ENCODE results near the gene RNLS. TPM values are rescaled to one million over a fixed set of nuclear protein-coding genes. Genes with fewer than 3 reads are reported as not detected.

RNLS gene
- total RNA-seq, 2 experiments from 2014 or later: 4.0 to 4.4 TPM

DNA sequence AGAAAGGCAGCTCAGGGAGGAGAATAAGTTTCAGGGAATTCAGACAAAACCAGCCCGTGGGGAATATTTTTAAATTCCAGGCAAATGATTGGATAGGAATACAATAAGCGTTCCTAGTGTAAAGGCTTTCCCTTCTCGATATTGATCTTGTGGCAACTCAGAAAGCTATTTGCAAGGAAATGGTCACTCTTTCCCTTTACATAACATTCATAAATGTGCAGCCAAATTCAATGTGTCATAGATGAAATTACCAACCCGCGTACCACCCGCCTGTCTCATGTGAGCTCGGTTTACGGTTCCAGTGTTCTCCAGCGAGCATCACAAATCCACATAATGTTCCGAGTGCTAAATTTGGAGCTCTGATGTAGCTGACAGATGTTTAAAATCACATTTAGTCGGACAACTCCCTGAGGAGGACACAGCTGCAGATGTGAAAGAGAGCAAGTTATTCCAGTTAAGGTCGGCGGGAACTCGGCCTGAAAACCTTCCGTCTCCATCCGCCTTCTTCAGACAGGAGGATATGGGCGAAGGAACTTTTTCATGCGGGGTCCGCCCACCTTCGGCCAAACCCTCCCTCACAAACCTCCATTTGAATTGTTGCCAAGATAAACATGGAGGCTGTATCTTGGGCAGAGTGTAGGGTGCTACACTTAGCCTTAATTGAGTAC lies 327.0 kb downstream of the RNLS start:
- no peaks in the 10 kb centered on the region for H3K27me3 Mint-ChIP-seq (ENCODE audit: low read depth)
- no peak overlapping the region for H3K27ac Mint-ChIP-seq
- DNase-seq: no peak
- H3K36me3 Mint-ChIP-seq (ENCODE audit: low read depth): no peaks in the 10 kb centered on the region
- H3K4me1 Mint-ChIP-seq (ENCODE audit: low read depth): peaks cover 4% of the 10 kb centered on the region
- no peaks in the 10 kb centered on the region for H3K9me3 Mint-ChIP-seq
- no peak overlapping the region for H3K4me3 Mint-ChIP-seq
- CTCF ChIA-PET: no interaction called here
- intact Hi-C loops (cut with micrococcal nuclease): no loop called here

GRCh38 chr10:88254091-88254490 lies 329.0 kb downstream of the RNLS start:
- intact Hi-C loops (cut with micrococcal nuclease): loop anchor here (1.0 kb wide), 1 partner anchor 17 kb away; no protein-coding TSS in a partner anchor
- no peaks in the 10 kb centered on the region for H3K9me3 Mint-ChIP-seq
- no peaks in the 10 kb centered on the region for H3K27me3 Mint-ChIP-seq (ENCODE audit: low read depth)
- no peaks in the 10 kb centered on the region for H3K36me3 Mint-ChIP-seq (ENCODE audit: low read depth)
- no peak overlapping the region for H3K27ac Mint-ChIP-seq
- peaks cover 4% of the 10 kb centered on the region for H3K4me1 Mint-ChIP-seq (ENCODE audit: low read depth)
- peak; percentile 18 for DNase-seq
- no peak overlapping the region for H3K4me3 Mint-ChIP-seq
- CTCF ChIA-PET: interaction anchor here (0.6 kb wide), 1 partner anchor 286 kb away, joined by 3 read pairs; no protein-coding TSS in a partner anchor

- Mint-ChIP-seq H3K27me3 (ENCODE audit: low read depth) (no peaks in the 10 kb centered on the region), H3K36me3 (ENCODE audit: low read depth) (no peaks in the 10 kb centered on the region), H3K4me1 (ENCODE audit: low read depth) (peaks cover 4% of the 10 kb centered on the region), H3K9me3 (no peaks in the 10 kb centered on the region), H3K27ac (no peak overlapping the region), H3K4me3 (no peak overlapping the region)
- intact Hi-C loops (cut with micrococcal nuclease): loop anchor here (1.0 kb wide), 1 partner anchor 18 kb away; no protein-coding TSS in a partner anchor
- no peak for DNase-seq
- CTCF ChIA-PET: interaction anchor here (0.6 kb wide), 1 partner anchor 287 kb away, joined by 3 read pairs; no protein-coding TSS in a partner anchor
These were observed 329.5 kb downstream of the RNLS start for GRCh38 chr10:88253622-88254021.

GRCh38 chr10:88253128-88253527 lies 330.0 kb downstream of the RNLS start:
- Mint-ChIP-seq H3K9me3 (no peaks in the 10 kb centered on the region), H3K27me3 (ENCODE audit: low read depth) (no peaks in the 10 kb centered on the region), H3K4me3 (no peak overlapping the region), H3K27ac (no peak overlapping the region), H3K4me1 (ENCODE audit: low read depth) (peaks cover 4% of the 10 kb centered on the region), H3K36me3 (ENCODE audit: low read depth) (no peaks in the 10 kb centered on the region)
- CTCF ChIA-PET: no interaction called here
- intact Hi-C loops (cut with micrococcal nuclease): no loop called here
- DNase-seq: no peak

DNA sequence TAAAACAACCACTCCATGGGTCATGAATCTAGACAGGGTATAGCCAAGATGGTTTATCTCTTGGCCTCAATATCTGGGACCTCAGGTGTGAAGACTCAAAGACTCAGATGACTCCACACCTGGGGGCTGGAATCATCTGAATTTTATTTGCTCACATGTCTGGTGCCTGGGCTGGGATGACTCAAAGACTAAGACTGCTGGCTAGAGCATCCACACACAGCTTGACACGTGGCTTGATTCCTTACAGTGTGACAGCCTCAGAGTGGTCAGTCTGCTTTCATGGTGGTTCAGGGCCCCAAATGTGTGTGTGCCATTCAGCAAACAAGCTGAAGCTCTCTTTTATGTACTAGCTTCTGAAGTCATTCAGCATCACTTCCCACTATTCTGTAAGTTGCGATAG lies 333.7 kb downstream of the RNLS start:
- no peak overlapping the region for H3K4me3 Mint-ChIP-seq
- no peaks in the 10 kb centered on the region for H3K9me3 Mint-ChIP-seq
- peaks cover 10% of the 10 kb centered on the region for H3K4me1 Mint-ChIP-seq (ENCODE audit: low read depth)
- H3K27me3 Mint-ChIP-seq (ENCODE audit: low read depth): no peaks in the 10 kb centered on the region
- intact Hi-C loops (cut with micrococcal nuclease): no loop called here
- H3K36me3 Mint-ChIP-seq (ENCODE audit: low read depth): no peaks in the 10 kb centered on the region
- no peak overlapping the region for H3K27ac Mint-ChIP-seq
- DNase-seq: no peak
- CTCF ChIA-PET: no interaction called here

- Mint-ChIP-seq H3K4me1 (ENCODE audit: low read depth) (peaks cover 7% of the 10 kb centered on the region), H3K27me3 (ENCODE audit: low read depth) (no peaks in the 10 kb centered on the region), H3K36me3 (ENCODE audit: low read depth) (no peaks in the 10 kb centered on the region), H3K9me3 (no peaks in the 10 kb centered on the region), H3K4me3 (no peak overlapping the region), H3K27ac (no peak overlapping the region)
- intact Hi-C loops (cut with micrococcal nuclease): no loop called here
- CTCF ChIA-PET: no interaction called here
- no peak for DNase-seq
These were observed 336.4 kb downstream of the RNLS start for GRCh38 chr10:88246675-88247074.

DNA sequence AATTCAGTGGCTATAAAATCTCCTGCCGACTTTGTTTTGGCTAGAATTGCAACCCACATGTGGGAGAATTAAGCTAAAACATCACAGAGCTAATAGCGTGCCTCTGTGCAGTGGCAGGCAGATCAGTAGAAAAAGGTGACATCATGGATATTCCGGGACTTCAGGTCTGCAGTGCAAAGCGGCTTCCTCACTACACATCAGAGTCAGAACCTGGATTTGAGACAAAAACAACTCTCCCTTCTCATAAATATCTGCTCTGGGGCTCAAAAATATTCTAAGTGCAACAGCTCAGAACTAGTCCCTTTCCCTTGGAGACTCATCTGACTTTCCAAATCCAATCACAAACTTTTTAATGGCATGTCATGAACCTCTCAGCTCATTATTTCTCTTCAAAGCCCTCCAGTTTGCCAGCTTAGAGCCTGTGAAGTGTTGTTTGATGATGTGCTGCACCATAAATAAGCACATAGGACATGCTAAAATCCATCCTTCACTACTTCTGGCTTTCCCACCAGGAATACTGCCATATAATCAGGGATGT lies 337.1 kb downstream of the RNLS start:
- no peaks in the 10 kb centered on the region for H3K27me3 Mint-ChIP-seq (ENCODE audit: low read depth)
- no peaks in the 10 kb centered on the region for H3K9me3 Mint-ChIP-seq
- H3K4me1 Mint-ChIP-seq (ENCODE audit: low read depth): peaks cover 7% of the 10 kb centered on the region
- H3K4me3 Mint-ChIP-seq: no peak overlapping the region
- intact Hi-C loops (cut with micrococcal nuclease): no loop called here
- CTCF ChIA-PET: no interaction called here
- DNase-seq: no peak
- no peaks in the 10 kb centered on the region for H3K36me3 Mint-ChIP-seq (ENCODE audit: low read depth)
- H3K27ac Mint-ChIP-seq: no peak overlapping the region

GRCh38 chr10:88244781-88245625 lies 338.1 kb downstream of the RNLS start:
- no peak overlapping the region for H3K27ac Mint-ChIP-seq
- H3K36me3 Mint-ChIP-seq (ENCODE audit: low read depth): no peaks in the 10 kb centered on the region
- intact Hi-C loops (cut with micrococcal nuclease): no loop called here
- H3K9me3 Mint-ChIP-seq: no peaks in the 10 kb centered on the region
- CTCF ChIA-PET: interaction anchor here (0.7 kb wide), 1 partner anchor 142 kb away, joined by 3 read pairs; no protein-coding TSS in a partner anchor
- peaks cover 7% of the 10 kb centered on the region for H3K4me1 Mint-ChIP-seq (ENCODE audit: low read depth)
- no peak overlapping the region for H3K4me3 Mint-ChIP-seq
- H3K27me3 Mint-ChIP-seq (ENCODE audit: low read depth): no peaks in the 10 kb centered on the region
- DNase-seq: no peak

DNA sequence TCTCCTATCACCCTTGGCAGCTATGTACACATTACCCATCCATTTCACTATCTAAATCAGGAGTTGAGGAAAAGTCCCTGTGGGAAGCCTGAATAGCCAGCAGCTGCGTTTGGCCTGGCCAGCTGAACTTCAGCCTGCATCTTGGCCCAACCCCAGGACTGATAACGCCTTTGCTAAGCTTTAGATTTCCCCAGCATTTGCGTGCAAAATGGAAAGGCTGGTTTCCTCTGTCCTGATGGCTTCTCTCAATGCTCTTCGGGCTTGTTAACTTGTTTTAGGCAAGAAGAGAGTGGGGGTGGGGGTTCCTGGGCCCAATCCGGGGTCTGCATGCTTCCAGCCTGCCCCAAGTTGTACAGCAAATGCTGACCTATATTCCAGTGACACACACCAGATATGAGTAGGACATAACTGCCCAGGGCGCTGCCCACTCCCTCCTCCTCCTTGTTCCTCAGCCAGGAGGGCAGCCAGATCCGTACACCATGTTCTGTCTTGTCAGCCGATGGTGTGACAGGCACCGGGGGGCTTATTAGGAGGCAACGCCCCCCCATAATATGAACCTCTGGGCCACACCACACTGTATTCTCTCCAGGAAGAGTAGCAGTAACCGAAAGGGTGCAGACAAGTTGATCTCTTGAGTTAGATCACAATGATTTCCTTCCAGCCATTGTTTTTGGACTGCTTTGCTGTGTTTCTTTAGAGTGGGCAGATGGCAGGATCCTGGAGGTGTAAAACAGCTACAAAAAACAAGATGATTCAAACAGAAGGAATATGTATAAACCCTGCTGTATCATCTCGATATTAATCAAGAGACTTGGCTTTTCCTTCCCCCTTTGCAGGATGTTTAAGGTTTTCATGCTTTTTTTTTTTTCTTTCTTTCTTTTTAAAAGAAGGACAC lies 339.0 kb downstream of the RNLS start:
- no peaks in the 10 kb centered on the region for H3K27me3 Mint-ChIP-seq (ENCODE audit: low read depth)
- peaks cover 7% of the 10 kb centered on the region for H3K4me1 Mint-ChIP-seq (ENCODE audit: low read depth)
- DNase-seq: no peak
- no peak overlapping the region for H3K4me3 Mint-ChIP-seq
- no peak overlapping the region for H3K27ac Mint-ChIP-seq
- no peaks in the 10 kb centered on the region for H3K36me3 Mint-ChIP-seq (ENCODE audit: low read depth)
- CTCF ChIA-PET: no interaction called here
- H3K9me3 Mint-ChIP-seq: no peaks in the 10 kb centered on the region
- intact Hi-C loops (cut with micrococcal nuclease): no loop called here

DNA sequence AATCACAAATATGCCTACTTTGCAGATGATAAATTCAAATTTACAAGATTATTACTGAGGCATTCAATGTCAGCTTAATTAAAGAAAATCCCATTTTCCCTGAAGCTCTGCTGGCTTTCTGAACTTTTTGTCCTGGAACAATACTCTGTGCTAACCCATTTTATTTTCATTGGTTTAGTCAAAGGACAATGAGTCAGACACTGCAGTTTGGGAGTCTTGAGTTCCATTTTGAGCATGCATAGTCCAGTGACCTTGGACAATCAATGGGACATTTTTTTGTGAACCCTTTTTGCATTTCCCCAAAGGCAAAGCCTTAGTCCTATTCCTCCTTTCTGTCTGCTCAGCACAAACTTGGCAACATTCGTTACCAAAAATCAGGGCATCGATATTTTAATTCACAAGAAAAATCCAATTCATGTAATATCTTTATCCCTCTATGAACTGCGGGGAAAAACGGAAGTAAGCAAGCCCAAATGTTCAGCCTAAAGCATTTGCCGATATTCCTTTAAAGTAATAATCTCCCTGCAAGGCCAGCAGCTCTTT lies 339.8 kb downstream of the RNLS start:
- Mint-ChIP-seq H3K36me3 (ENCODE audit: low read depth) (no peaks in the 10 kb centered on the region), H3K4me1 (ENCODE audit: low read depth) (peaks cover 7% of the 10 kb centered on the region), H3K27ac (no peak overlapping the region), H3K4me3 (no peak overlapping the region), H3K9me3 (no peaks in the 10 kb centered on the region), H3K27me3 (ENCODE audit: low read depth) (no peaks in the 10 kb centered on the region)
- DNase-seq: no peak
- CTCF ChIA-PET: no interaction called here
- intact Hi-C loops (cut with micrococcal nuclease): no loop called here

DNA sequence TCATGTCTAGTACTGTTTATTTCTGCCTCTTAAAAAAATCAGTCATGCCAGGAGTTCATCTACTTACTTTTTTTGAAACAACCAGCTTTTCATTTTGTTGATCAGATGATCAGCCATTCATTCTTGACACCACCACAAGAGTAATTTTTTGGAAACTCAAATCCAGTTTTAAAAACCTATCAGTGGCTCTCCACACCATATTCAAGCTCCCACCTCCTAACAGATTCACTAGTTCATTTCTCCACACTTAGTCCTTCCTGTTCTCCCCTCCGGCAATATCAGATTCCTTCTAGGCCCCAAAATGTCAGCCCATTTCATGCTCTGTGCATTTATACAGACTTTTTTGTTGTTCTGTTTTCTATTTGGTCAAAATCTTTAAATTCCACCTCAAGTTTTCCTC lies 341.6 kb downstream of the RNLS start:
- H3K9me3 Mint-ChIP-seq: no peaks in the 10 kb centered on the region

DNA sequence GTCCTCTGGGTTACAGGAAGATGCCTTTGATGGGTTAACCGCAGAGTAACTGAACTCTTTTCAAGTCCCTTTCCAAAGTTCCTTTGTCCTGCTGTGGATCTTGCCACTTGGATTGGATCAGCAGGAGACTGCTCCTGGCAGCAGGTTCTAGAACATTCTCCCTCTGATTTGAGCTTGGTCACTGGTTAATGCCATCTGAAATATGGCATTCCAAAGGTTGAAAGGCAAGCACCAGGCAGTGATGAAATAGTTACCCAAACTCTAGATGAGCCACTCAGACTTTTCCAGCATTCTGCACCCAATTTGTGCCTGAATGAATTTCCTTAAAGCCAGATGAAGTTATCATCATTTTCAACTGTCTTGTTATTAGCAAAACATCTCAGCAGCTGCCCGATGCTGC lies 343.9 kb downstream of the RNLS start:
- intact Hi-C loops (cut with micrococcal nuclease): no loop called here
- Mint-ChIP-seq H3K27me3 (ENCODE audit: low read depth) (no peaks in the 10 kb centered on the region), H3K27ac (no peak overlapping the region), H3K9me3 (no peaks in the 10 kb centered on the region), H3K36me3 (ENCODE audit: low read depth) (no peaks in the 10 kb centered on the region), H3K4me3 (no peak overlapping the region), H3K4me1 (ENCODE audit: low read depth) (peaks cover 3% of the 10 kb centered on the region)
- CTCF ChIA-PET: interaction anchor here (0.7 kb wide), 1 partner anchor 97 kb away, joined by 3 read pairs; no protein-coding TSS in a partner anchor
- DNase-seq: no peak

More for the DNA sequence above, 341.6 kb downstream of the RNLS start:
- peaks cover 7% of the 10 kb centered on the region for H3K4me1 Mint-ChIP-seq (ENCODE audit: low read depth)
- no peak overlapping the region for H3K4me3 Mint-ChIP-seq
- DNase-seq: no peak
- H3K36me3 Mint-ChIP-seq (ENCODE audit: low read depth): no peaks in the 10 kb centered on the region
- intact Hi-C loops (cut with micrococcal nuclease): no loop called here
- H3K27ac Mint-ChIP-seq: no peak overlapping the region
- CTCF ChIA-PET: interaction anchor here (0.6 kb wide), 1 partner anchor 283 kb away, joined by 4 read pairs; no protein-coding TSS in a partner anchor
- no peaks in the 10 kb centered on the region for H3K27me3 Mint-ChIP-seq (ENCODE audit: low read depth)
